RCC 7860 (cell line): ENCODE measurements around the gene SBNO2.
"Not testable (repeated sequence)": the region's sequence is repeated elsewhere in the genome, so short reads cannot be mapped to it uniquely, and the experiment has no call there.

Experiments
- DNase-seq: peaks from one replicate; pipeline ENCODE4 v3.0.0-alpha.2; 2015; ENCODE audit warnings: low spot score
- FAIRE-seq: peaks from 2 replicates; lab custom pipeline; 2012; peaks lifted over from hg19 to GRCh38; lab: Jason Lieb, UNC

The SBNO2 gene

GRCh38 chr19:1210227-1210538 lies 36.1 kb upstream of the SBNO2 start:
- FAIRE-seq (no peak), DNase-seq (no peak)

- DNase-seq, FAIRE-seq: not testable (repeated sequence)
Observed at GRCh38 chr19:1208830-1209229, 34.8 kb upstream of the SBNO2 start.

- DNase-seq = no peak
- FAIRE-seq = no peak
Observed at GRCh38 chr19:1206864-1207450, 32.9 kb upstream of the SBNO2 start.

GRCh38 chr19:1206150-1206863 lies 32.2 kb upstream of the SBNO2 start:
- FAIRE-seq = no peak
- DNase-seq = no peak

GRCh38 chr19:1205114-1206099 lies 31.3 kb upstream of the SBNO2 start, which contains the start of gene STK11:
Gene STK11, plus strand, starts transcription at chr19:1205778. Its CDS starts 1,136 bp downstream, at chr19:1206914.
- DNase-seq (peak; percentile 89), FAIRE-seq (peak; percentile 57)

- not testable (repeated sequence) for FAIRE-seq
Observed at GRCh38 chr19:1200614-1201013, 26.5 kb upstream of the SBNO2 start.

DNA sequence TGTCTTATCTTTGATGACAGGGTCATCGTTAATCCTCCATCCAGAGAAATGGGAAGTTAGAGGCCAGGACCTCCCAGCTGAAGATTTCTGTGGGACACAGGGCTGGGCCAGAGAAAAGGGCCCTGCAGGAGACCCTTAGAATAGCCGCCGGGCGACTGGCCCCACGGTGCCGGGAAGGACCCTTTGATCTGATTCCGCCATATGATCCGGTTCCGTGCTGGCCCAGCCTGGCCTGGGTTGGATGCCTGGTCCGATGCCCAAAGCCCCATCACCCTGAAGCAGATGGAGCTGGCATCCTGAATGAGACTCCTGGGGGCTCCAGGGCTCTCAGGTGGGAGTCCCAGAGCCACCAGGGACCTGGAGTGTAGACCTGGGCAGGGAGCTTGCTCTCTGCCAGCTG lies 25.5 kb upstream of the SBNO2 start:
- FAIRE-seq = no peak
- no peak for DNase-seq

More at GRCh38 chr19:1200614-1201013, 26.5 kb upstream of the SBNO2 start:
- peak; percentile 15 for DNase-seq

GRCh38 chr19:1189419-1189818 lies 15.4 kb upstream of the SBNO2 start:
- FAIRE-seq = peak; percentile 77
- DNase-seq = peak; percentile 90

DNA sequence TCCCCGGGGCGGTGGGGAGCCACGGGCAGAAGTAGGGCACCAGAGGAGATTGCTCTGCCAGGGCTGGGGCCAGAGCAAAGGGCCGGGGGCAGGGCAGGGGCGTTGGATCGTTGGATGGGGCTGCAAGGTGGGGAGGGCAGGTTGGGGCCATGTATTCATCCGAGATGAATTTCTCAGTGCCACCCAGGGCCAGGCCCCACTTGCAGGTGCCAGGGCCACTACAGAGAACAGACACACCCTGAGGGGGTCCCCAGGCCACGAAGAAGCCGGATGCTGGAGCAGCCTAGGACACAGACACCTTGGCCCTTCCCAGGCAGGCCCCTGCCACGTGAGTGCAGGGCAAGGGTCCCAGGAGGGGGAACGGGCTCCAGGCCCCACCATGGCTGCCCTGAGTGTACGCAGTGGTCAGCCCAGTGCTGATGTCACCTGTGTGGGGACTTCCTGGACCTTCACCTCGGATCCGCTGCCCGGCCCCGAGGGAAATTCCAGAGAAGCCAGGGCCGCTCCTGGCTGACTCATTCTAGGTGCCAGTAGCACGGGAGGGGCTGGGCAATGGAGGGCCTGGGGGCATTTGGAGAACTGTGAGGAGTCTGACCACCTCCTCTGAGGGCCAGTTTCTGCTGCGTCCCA lies 9.6 kb upstream of the SBNO2 start:
- FAIRE-seq = peak; percentile 84
- DNase-seq = peak; percentile 86

GRCh38 chr19:1182727-1183126 lies 8.7 kb upstream of the SBNO2 start:
- FAIRE-seq (peak; percentile 64), DNase-seq (peak; percentile 53)

- DNase-seq = no peak
- no peak for FAIRE-seq
Observed at GRCh38 chr19:1182068-1182467, 8.0 kb upstream of the SBNO2 start.

GRCh38 chr19:1181606-1182005 lies 7.5 kb upstream of the SBNO2 start:
- DNase-seq (no peak), FAIRE-seq (no peak)

DNA sequence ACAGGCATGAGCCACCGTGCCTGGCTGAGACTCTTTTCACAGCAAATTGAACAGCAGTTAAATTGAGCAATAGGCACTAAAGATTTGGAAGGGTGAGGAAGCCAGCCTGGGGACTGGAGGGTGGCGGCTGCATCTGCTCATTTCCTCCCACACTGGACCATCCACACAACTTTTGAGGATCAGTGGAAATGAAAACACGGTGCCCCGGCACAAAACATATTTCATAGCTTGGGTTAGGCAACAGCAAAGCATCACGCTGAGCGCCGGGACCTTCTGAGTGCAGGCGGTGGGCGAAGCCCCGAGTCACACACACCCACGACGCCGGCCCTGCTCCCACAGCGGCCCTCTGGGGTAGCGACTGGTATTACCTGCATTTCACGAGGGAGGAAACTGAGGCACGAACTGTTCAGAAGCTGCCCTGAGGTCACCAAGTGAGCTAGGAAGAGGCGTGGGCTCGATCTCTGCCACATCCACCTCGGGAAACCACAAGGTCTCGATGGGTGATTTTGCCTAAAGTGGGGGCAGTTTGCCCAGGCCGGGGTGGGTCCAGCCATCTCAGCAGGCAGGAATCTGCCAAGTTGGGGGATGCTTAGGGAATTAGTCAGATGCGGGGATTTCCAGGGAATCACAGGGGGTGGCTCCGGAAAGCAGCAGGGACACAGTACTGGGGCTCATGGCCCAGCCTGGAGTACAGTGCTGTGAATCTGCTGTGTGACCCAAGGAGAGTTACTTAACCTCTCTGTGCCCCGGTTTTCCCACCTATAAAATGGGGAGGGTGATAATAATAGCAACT lies 3.5 kb upstream of the SBNO2 start:
- FAIRE-seq (peak; percentile 98), DNase-seq (peak; percentile 98)

- DNase-seq (peak; percentile 7), FAIRE-seq (no peak)
Observed at GRCh38 chr19:1173159-1173844, 766 bp downstream of the SBNO2 start.

GRCh38 chr19:1172353-1173158 lies 1.5 kb downstream of the SBNO2 start:
- peak; percentile 17 for FAIRE-seq

DNA sequence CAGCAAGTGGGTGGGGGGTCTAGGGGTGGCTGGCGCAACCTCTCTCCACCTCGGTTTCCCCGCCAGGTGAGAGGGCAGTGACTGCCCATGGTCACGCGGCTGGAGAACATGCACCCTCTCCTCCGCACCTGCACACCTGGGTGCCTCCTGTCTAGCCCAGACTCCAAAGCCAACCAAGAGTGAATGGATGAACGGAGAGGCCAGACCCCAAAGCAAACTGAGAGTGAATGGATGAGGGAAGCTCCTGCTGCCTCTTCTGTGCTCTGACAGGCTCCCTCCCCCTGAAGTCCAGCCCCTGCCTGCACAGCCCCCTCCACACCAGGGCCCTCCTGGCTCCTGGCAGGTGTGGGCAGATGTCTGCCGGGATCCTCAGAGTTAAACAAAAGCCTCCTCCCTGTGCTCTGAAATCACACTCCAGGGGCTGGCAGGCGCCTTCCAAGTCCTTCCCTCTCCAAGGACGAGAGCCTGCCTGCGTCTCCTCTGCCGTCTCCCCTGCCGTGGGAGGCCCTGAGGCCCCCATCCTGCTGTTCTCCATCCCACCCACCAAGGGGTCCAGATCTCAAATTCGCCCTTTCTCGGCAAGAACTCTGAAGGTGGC lies 2.2 kb downstream of the SBNO2 start:
- DNase-seq (no peak), FAIRE-seq (no peak)

More at GRCh38 chr19:1172353-1173158, 1.5 kb downstream of the SBNO2 start:
- DNase-seq = peak; percentile 73

DNA sequence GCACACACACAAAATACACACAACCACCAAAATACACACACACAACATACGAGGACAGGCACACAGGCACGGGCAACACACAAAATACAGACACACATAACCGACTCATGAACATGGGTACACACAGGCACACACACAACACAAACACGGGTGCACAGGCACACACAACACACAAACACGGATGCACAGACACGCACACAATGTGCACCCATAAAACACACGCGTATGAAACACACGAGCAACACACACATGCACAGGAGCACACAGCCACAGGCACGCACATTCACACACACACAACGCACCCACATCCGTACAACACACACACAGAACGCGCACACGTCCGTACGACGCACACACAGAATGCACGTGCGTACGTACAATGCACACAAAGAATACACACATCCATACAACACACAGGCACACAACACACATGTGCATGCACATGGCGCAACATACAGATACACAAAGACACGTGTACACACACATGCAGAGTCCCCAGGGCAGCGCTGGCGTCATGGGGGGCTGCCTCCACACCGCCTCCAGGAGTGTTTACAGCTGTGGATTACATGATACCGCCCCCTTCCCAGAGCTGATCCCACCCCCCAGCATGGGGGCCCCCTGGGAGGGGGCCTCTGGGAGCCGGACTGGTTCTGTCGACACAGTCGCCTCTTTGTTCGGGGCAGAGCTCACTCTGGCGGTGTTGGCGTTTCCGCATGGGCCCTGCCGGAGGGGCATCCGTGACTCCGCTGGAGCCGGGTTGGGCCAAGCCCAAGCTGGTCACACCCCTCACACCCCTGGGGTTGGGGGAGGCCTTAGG lies 2.9 kb downstream of the SBNO2 start:
- DNase-seq (no peak), FAIRE-seq (no peak)
